ENCODE results near the gene KIF5C.
A peak's percentile ranks its signal among the peaks of the same experiment; 100 is the strongest.

The KIF5C gene

GRCh38 chr2:148888003-148888501, 13.0 kb downstream of the KIF5C start:
- DNase-seq, result peak; percentile 39

- DNase-seq, result no peak
Measured at GRCh38 chr2:148888986-148889385, 14.0 kb downstream of the KIF5C start.

GRCh38 chr2:148893906-148894305, 18.9 kb downstream of the KIF5C start:
- DNase-seq, result no peak

DNA sequence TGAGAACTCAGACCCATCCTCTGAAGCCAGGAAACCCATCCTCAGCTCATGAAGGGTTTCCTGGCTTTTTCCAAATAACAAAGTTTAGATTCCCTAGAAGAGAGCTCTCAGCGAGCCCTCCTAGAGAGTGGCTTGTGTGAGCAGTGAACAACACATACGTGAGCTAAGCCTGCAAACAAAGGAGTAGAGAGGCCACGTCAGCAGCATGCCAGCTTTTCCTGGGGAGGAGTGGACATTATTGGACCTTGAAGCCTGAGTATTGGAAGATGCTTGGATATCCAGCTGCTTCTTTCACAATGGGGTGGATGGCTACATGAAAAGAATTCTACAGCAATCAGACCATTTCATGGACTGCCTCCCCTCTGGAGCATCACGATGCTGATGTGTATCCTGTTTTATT, 21.1 kb downstream of the KIF5C start:
- DNase-seq, result no peak

GRCh38 chr2:148899638-148900318, 24.8 kb downstream of the KIF5C start:
- DNase-seq, result no peak

- DNase-seq, result no peak
Measured at GRCh38 chr2:148900350-148900837, 25.4 kb downstream of the KIF5C start.

GRCh38 chr2:148901142-148901541, 26.1 kb downstream of the KIF5C start:
- DNase-seq, result no peak

DNA sequence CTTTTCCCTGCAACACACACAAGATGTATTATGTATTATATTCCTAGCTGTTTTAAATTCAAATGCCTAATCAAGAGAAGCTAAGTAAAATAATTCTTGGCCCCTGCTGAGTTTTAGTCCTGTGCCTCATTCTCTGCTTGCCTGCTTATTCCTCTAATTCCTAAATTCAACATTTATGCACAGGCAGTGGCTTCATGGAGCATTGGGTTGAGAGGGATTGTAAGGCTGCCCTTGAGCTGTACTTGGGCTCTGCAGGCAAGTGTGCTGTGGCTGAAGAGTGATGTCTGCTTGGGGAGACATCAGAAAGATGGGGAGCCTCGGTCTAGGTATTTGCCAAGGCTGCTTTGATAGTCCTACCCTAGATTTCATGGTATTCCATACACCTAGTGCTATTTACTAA, 27.8 kb downstream of the KIF5C start:
- no peak for DNase-seq

GRCh38 chr2:148903294-148903693, 28.3 kb downstream of the KIF5C start:
- no peak for DNase-seq

DNA sequence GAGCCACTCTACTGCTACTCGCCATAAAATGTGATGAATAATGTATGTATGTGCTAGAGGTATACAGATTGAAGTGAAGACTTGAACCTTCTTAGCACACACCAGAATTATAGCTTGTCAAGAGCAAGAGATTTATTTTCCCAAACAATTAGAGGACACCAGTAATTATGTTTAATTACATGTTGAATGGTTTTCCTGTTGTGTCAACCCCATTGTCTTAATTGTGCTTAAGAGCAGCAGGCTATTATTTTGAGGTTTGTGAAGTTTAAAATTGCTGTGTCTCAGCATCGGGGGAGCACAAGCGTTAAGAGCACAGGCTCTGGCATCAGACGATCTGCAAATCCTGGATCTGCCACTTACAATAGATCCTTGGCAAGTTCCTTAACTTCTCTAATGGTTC, 29.0 kb downstream of the KIF5C start:
- no peak for DNase-seq

DNA sequence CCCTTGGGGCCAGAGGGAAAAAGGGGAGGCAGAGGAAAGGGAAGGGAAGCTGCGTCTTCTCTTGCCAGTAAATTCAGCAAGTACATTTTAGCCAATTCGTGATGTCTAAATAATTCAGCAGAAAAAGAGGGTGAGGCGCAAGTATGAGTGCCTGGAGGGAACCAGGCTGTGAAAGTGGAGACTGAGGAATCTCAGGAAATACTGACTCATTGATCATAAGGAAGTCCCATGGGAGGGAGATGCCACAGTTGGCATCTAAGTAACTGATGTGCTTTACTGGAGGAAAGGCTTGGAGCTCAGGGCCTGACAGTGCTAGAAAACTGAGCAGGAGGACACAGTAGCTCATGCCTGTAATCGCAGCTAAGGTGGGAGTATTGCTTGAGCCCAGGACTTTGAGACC, 31.1 kb downstream of the KIF5C start:
- no peak for DNase-seq

GRCh38 chr2:148907085-148907785, 32.2 kb downstream of the KIF5C start:
- no peak for DNase-seq

DNA sequence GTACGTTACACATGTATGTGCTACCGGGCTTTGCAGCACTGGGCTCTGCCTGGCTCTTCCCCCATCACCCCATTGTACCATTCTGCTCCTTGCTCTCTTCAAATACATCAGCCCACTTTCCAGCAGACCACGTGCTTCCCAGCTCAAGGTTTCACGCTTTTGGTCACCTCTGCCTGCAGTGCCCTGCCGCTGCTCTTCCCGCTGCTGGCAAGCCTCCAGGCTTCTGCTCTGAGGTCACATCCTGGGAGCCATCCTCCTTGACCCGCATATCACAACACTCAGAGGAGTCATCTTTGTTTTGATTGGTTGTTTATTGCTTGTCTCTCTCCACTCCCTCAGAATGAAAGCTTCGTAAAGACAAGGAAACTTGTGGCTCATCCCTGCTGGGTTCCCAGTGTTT, 34.1 kb downstream of the KIF5C start:
- no peak for DNase-seq

GRCh38 chr2:148913061-148913460, 38.0 kb downstream of the KIF5C start:
- DNase-seq, result no peak

- DNase-seq, result no peak
Measured at GRCh38 chr2:148913492-148913891, 38.5 kb downstream of the KIF5C start.

DNA sequence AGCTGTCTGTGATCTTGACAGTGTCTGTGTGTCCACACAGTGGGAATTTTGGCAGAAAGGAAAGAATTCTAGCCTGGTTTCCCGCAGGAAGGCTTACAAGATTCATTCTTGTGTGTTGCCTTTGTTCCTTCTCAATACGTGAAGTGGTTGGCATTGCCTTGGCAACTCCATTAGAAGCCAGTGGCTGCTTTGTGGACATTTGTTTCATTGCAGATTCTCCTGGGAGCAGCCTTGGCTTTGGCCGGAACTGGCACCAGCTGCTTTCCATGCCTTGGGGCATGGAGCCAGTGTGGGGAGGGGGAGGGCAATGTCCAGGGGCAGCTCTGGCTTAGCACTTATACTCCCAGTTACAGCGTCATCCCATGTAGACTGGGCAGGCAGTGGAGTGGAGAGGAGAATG, 39.4 kb downstream of the KIF5C start:
- no peak for DNase-seq

GRCh38 chr2:148917431-148917830, 42.4 kb downstream of the KIF5C start:
- DNase-seq, result no peak

DNA sequence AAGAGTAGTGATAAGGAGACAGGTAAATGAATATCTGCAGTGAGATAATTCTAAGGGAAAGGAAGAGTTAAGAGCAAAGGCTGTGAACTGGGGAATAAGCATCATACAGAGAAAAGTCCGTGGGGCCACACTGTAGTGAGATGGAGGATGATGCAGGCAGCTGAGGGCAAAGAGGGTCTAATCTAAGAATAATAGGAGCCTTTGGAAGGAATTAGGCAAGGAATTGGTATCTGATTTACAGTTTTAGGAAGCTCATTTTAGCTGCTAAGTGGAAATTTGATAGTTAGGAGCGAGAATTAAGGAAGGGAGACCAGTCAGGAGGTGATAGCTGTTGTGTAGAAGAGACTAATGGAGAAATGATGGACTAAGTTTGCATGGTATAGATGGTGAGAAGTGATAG, 43.5 kb downstream of the KIF5C start:
- DNase-seq, result no peak

DNA sequence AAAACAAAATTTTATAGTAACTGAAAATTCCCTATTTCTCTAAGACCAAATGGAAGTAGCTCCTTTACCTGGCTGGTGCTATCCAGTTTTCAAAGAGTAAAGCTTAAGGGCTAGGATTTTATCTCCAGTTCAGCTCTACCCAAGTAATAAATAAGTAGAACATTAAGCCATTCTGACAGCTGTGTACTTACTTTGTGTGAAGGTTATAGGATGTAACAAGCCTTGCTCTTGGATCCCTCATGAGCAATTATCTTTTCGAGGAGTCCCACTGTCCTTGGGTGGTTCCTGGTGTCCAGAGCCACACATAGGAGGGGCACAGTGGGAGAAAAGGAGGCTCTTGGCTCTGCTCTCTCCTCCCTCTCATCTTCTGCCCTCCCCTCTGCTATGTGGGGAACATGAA, 45.5 kb downstream of the KIF5C start:
- no peak for DNase-seq

- no peak for DNase-seq
Measured at GRCh38 chr2:148922062-148922461, 47.0 kb downstream of the KIF5C start.

GRCh38 chr2:148922776-148923475, 47.9 kb downstream of the KIF5C start:
- no peak for DNase-seq

- DNase-seq, result no peak
Measured at GRCh38 chr2:148924514-148925178, 49.6 kb downstream of the KIF5C start.

- peak; percentile 54 for DNase-seq
Measured at GRCh38 chr2:148926291-148926961, 51.4 kb downstream of the KIF5C start.
